GM18499 (cell line): ENCODE data around the gene SLX4IP.
"Not testable (repeated sequence)": the region's sequence is repeated elsewhere in the genome, so short reads cannot be mapped to it uniquely, and the experiment has no call there.

Experiments
- ATAC-seq: cut with Tn5 transposase; IDR thresholded peaks from one replicate; pipeline ENCODE4 v1.9.1; 2021; ENCODE audit warnings: moderate number of reproducible peaks; ENCODE audit not compliant: insufficient read depth, unreplicated experiment

Gene SLX4IP

DNA sequence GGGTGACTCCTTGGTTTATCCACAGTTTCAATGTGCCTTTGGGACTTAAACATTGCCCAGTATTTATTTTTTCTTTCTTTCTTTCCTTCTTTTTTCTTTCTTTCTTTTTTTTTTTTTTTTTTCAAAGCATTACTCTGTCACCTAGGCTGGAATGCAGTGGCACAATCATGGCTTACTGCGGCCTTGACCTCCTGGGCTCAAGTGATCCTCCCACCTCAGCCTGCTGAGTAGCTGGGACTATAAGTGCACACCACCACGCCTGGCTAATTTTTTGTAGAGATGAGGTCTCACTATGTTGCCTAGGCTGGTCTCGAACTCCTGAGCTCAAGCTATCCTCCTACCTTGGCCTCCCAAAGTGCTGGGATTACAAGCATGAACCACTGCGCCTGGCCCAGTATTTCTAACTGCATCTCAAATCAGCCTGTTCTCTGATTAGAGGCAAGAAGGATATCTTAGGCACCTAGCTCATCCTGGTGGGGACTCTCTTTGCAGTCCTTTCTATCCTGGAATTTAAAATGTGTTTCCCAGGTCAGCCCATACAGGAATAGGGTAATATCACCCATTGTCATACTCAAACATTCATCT is 182.5 kb downstream of the SLX4IP start:
- not testable (repeated sequence) for ATAC-seq

DNA sequence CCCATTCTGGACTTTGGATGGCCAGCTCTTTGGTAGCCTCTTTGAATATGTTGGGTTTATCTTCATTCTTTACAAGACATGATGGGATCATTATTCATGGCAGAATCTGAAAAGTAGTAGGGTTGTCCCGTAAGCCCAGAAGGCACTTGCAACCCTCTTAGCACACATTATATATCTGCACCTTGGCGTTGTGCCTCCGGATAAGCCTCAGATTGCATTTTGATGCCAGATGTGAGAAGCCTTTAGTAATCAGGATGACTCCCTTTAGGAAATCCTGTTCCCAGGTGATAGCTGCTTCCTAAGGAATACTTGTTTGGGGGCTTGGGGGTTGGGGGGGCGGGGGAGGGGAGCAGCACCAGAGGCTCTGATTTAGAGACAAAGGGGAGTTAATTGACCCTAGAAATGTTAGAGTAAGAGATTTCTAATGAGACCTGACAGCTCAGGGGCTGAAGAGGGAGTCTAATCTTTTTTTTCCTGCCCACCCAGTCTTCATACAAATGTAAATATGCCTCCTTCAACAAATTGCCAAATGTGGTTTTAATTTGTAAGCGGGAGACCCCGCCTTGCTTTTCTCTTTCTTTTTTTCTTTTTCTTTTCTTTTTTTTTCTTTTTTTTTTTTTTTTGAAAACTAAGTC is 183.6 kb downstream of the SLX4IP start:
- no peak for ATAC-seq

GRCh38 chr20:10619427-10619826 is 184.3 kb downstream of the SLX4IP start:
- ATAC-seq: no peak

DNA sequence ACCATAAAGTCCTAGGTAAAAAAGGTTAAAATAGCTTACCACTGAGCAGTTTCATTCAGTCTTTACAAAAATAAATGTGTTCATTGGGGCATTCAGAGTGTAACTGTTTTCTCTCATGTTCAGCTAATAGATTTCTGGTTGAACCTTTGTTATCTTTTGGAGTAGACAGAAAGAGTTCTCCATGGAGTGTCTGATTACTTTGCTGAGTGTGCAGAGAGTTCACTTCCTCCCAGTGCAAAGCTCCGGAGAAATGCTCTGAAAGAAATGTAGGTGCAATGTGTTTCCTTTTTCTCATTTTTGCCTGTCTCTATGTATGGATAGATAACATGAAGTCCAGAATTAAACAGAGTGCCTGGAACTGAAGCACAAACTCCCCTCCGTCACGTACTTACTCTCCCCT is 186.0 kb downstream of the SLX4IP start:
- no peak for ATAC-seq

- ATAC-seq: no peak
These were observed 187.7 kb downstream of the SLX4IP start for GRCh38 chr20:10622657-10623418.

DNA sequence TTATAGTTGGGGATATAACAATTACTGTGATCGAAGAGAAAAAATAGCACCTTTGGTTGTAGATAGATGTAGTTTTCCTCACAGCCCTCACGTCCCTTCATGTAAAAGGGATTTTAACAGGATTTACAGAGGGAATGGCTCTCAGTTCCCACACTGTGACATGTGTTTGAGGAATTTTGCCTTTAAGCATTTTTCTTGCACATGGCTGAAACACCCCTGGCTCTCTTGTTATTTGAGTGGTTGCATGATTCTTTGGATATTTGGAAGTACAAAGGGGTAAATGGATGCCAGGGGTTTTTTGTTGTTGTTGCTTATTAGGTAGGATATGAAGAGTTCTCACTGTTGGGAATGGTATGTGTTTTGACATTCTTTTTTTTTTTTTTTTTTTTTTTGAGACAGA is 190.5 kb downstream of the SLX4IP start:
- no peak for ATAC-seq

GRCh38 chr20:10626896-10627295 is 191.8 kb downstream of the SLX4IP start:
- ATAC-seq: no peak

GRCh38 chr20:10629946-10630650 is 195.0 kb downstream of the SLX4IP start:
- no peak for ATAC-seq

DNA sequence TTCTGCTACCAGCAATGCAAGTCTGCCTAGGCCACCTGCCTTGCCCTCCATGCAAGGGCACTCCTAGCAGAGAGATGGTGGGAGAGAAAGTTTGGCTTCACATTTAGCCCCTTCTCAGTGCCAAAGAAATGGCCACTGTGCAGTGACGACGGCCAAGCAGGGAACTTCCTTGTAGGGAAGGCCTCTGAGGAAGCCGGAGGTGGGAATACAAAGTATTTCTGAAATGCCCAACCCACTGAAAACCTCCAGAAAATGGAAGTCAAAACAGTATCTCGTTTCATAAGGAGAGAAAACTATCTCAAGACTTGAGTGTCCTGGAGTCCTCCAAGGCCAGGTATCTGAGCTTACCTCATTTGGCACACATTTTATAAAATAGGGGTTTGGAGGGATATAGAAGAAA is 196.0 kb downstream of the SLX4IP start:
- no peak for ATAC-seq

DNA sequence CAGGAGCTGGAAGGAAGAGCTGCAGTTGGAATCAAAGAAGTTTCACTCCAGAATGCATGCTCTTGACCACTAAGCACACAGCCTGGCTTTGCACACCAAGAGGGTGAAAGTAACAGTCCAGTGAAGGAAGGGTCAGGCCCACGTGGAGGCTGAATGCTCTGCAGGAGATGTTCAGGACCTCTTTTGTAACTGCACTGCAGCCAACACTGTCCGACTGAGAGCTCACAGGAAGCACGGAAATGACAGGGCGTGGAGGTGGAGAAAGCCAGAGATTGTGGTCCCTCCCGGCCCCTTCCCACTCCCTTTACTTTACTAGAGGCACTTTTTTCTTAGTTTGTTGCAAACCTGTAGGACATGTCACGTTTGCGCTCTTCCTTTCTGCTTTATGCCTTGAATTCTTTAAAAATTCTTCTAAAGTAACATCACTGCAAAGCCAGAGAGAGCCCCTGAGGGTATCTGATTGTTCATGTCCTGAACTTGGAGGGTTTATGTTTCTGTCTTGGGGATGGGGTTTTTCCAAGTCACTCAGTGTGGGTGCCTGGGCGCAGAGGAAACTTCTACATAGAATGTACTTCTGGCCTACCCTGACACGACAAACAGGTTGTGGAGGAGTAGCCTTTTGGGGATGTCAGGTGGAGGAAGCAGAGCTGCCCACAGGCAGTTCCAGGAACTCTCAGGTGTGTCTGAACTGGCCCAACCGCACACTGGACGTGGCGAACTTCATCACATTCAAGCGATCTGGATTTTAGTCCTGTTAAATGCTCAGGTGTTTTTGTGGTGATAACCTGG is 197.8 kb downstream of the SLX4IP start:
- ATAC-seq: no peak

GRCh38 chr20:10633718-10634117 is 198.6 kb downstream of the SLX4IP start:
- ATAC-seq: no peak

DNA sequence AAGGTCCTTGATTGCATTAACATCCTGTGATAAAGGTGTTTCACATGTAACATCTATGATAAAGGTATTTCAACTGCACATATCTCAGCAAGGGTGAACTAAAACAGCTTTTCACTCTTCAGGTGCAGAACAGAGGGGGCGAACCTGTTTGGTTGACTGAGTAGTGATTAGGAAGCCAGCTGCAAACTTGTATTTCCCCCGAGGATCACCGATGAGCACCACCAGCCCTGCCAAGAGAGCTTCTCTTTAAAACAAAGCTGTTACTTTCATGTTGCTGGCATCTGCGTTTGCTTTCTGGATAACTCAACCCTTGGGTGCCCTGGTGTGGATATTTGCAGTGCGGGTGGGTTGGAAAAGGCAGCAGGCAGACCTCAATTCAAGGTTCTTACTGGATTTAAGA is 199.1 kb downstream of the SLX4IP start:
- ATAC-seq: no peak

GRCh38 chr20:10634683-10635411 is 199.7 kb downstream of the SLX4IP start:
- no peak for ATAC-seq

DNA sequence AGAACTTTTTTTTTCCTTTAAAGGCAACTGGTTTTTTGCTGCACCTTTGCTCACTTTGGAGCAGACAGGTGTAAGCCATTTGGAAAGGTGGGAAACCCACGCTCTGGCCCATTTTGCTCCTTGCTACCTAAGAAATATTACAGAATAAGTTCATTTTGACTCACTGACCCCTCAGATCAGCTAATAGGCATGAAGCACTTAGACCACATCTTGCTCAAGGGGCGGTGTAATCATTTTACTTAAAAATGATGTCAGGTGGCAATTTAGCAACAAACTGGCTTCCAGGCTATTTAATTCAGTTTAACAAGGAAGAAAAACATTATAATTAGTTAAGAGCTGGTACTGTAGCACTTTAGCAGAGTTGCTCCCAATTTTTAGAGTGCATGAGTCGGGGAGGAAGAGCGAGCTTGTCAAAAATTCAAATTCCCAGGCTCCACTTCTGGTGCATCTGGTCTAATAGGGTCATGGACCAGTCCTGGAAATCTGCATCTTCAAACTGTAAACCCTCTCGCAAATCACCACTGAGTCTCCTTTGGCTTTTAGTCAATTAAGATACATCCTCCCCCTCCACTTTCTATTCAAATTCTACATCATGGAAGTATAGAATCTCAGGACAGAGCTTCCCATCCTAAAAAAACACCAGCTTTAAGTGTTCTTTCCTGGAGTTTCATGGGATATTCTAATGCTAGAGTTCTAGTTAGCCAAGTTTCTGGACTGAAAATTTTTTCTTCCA is 200.5 kb downstream of the SLX4IP start:
- no peak for ATAC-seq

- ATAC-seq: no peak
These were observed 201.3 kb downstream of the SLX4IP start for GRCh38 chr20:10636326-10636818.

GRCh38 chr20:10637031-10637559 is 202.0 kb downstream of the SLX4IP start:
- ATAC-seq: no peak

DNA sequence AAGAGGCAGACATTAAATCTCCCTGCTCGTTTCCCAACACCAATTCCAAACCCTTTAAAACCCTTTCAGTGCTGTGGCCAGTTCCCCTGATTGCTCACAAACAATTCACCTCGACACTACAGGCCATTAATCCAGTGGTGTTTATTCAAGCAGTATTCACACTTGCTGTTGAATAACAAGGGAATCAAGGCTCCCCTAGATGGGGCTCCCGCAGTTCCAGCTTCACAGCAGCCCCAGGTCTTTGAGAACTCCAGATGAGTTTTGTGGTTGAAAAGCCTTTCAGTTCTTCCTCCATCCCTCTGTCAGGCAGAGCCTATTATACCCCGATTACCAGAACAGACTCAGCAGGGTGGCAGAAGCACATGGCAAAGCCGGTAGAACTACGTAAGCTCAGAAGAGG is 202.5 kb downstream of the SLX4IP start:
- no peak for ATAC-seq

DNA sequence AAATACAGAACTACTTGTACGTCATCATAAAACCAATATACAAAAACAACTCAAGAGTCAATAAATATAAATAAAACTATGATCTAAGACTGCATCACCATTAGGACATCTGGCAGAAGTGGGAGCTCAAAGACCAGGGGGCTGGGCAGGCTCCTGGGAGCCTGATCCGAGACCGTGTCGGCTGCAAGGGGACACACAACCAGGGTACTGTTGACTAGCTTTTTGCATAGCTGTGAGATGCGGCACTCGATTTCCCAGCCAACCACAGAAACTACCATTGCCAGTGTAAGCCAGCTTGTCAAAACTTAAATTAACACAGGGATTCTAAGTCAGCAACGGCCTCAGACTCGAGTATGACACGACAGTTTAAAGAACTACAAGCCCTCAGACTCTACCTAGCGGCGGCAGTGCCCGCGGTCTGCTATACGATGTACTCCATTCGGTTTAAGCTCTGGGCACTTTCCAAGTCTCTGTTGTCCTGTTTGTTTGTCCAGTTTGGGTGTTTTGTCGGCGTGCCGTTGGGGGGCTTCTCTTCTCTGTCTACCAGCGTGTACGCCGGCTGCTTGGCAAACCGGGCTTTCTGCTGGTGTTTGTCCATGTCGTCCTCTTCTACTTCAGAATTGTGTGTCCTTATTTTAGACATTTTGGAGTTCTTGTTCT is 204.1 kb downstream of the SLX4IP start:
- no peak for ATAC-seq
